A673 (cell line): ENCODE measurements around the gene LRRTM2. TPM values are rescaled to one million over a fixed set of nuclear protein-coding genes. Genes with fewer than 3 reads are reported as not detected.

Experiments
- BruUV-seq: library from RNA; stranded (reverse); fragments of 400-500 nt; replicated peaks from 2 replicates; lab custom pipeline; 2021; lab: Mats Ljungman, UMichigan
- CTCF ChIA-PET: fragments of 300-600 bp; sonication (Branson Sonifier 250); formaldehyde crosslinking; loops from one replicate; lab custom pipeline; 2022; ENCODE audit warnings: antibody characterized with exemption; lab: Charles Lee
- POLR2A ChIA-PET: fragments of 300-600 bp; sonication (Branson Sonifier 250); formaldehyde crosslinking; loops from one replicate; lab custom pipeline; 2022; ENCODE audit warnings: antibody characterized with exemption; ENCODE audit not compliant: low non-redundant PET; lab: Charles Lee
- DNase-seq: peaks from one replicate; pipeline ENCODE4 v3.0.0-alpha.2; 2015; ENCODE audit warnings: low spot score
- H3K27ac ChIP-seq: fragments of 200-600 bp; sonication (generic); 2 replicates; pipeline ENCODE4 v1.5.1; 2016; ENCODE audit warnings: mixed run types, low read depth, mild to moderate bottlenecking, mixed read lengths, antibody characterized with exemption, low read length; ENCODE audit not compliant: poor library complexity, severe bottlenecking
- H3K27me3 ChIP-seq: fragments of 200-600 bp; sonication (generic); replicated peaks from 2 replicates; pipeline ENCODE4 v1.6.1; 2017; ENCODE audit warnings: mixed run types, low read depth, mild to moderate bottlenecking, mixed read lengths, antibody characterized with exemption, low read length; ENCODE audit not compliant: insufficient read depth, poor library complexity
- H3K36me3 ChIP-seq: fragments of 200-600 bp; sonication (generic); 2 replicates; pipeline ENCODE4 v1.6.1; 2016; ENCODE audit warnings: mixed run types, mild to moderate bottlenecking, mixed read lengths, antibody characterized with exemption, low read length; ENCODE audit not compliant: insufficient read depth, poor library complexity, severe bottlenecking
- H3K4me1 ChIP-seq: fragments of 200-600 bp; sonication (generic); 2 replicates; pipeline ENCODE4 v1.6.1; 2017; ENCODE audit warnings: mixed run types, mild to moderate bottlenecking, mixed read lengths, antibody characterized with exemption, low read length; ENCODE audit not compliant: insufficient read depth, poor library complexity, severe bottlenecking
- H3K4me3 ChIP-seq: fragments of 200-600 bp; sonication (generic); 2 replicates; pipeline ENCODE4 v1.5.1; 2016; ENCODE audit warnings: low read depth, mixed run types, mild to moderate bottlenecking, mixed read lengths, low read length; ENCODE audit not compliant: poor library complexity, severe bottlenecking
- H3K9me3 ChIP-seq: fragments of 200-600 bp; sonication (generic); 2 replicates; pipeline ENCODE4 v1.6.1; 2016; ENCODE audit warnings: mixed run types, low read depth, mild to moderate bottlenecking, mixed read lengths, antibody characterized with exemption, low read length; ENCODE audit not compliant: poor library complexity, severe bottlenecking
- CTCF ChIP-seq: fragments of 300-800, 200-600 bp; sonication (generic); conservative IDR thresholded peaks from 2 replicates; pipeline ENCODE4 v1.5.1; 2017; ENCODE audit warnings: low read depth, mild to moderate bottlenecking, antibody characterized with exemption, low read length, moderate library complexity, mixed read lengths
- EZH2 ChIP-seq: fragments of 200-600 bp; sonication (generic); IDR thresholded peaks from 2 replicates; pipeline ENCODE4 v1.6.1; 2017; ENCODE audit warnings: borderline replicate concordance, low read depth, mild to moderate bottlenecking, mixed read lengths, antibody characterized with exemption, low read length; ENCODE audit not compliant: poor library complexity, severe bottlenecking
- intact Hi-C: fragments of 100-400 bp; cut with micrococcal nuclease; formaldehyde crosslinking; loops from one replicate; pipeline ENCODE4 v1.10.0; 2022; ENCODE audit not compliant: unreplicated experiment
- total RNA-seq: library from RNA; stranded (reverse); gene quantifications from 2 replicates; pipeline ENCODE4 v1.2.3, GENCODE V29; 2021

LRRTM2 gene
- total RNA-seq, 1 experiment from 2014 or later: 0.67 TPM

DNA sequence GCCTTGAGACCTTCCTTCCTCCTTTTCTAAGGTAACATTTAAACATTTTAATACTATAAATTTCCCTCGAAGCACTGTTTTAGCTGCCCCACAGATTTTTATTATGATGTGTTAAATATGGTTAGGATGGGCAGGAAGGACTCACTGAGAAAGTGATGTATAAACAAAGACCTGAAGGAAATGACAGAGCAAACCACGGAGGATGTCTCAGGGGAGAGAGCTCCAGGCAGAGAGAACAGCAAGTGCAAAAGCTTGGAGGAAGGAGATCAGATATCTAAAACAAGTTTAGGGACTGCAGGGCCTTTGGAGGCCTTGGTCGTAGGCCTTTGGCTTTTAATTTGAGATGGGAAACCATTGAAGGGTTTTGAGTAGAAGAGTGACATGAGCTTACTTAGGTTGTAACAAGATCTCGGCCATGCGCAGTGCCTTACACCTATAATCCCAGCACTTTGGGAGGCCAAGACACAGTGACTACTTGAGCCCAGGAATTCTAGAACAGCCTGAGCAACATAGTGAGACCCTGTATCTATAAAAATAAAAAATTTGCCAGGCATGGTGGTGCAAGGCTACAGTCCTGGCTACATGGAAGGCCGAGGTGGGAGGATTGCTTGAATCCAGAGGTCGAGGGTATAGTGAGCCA lies 35.5 kb upstream of the LRRTM2 start:
- H3K4me1 ChIP-seq: peaks cover 7% of the 10 kb centered on the region
- BruUV-seq: no TSS peak
- DNase-seq: peak; percentile 28
- TF ChIP-seq CTCF: no peak
- H3K9me3 ChIP-seq: no peaks in the 10 kb centered on the region
- H3K27ac ChIP-seq: no peak overlapping the region
- CTCF ChIA-PET: no interaction called here
- POLR2A ChIA-PET: interaction anchor here (0.6 kb wide), 1 partner anchor 446 kb away, joined by 3 read pairs; no protein-coding TSS in a partner anchor
- no peak overlapping the region for H3K4me3 ChIP-seq
- no peaks in the 10 kb centered on the region for H3K27me3 ChIP-seq
- intact Hi-C loops: no loop called here
- H3K36me3 ChIP-seq: no peaks in the 10 kb centered on the region

- no peak for DNase-seq
- CTCF ChIA-PET: no interaction called here
- Histone ChIP-seq H3K9me3 (no peaks in the 10 kb centered on the region), H3K4me3 (no peak overlapping the region), H3K27ac (no peak overlapping the region), H3K27me3 (no peaks in the 10 kb centered on the region), H3K4me1 (peaks cover 7% of the 10 kb centered on the region), H3K36me3 (no peaks in the 10 kb centered on the region)
- TF ChIP-seq CTCF: no peak
- TF ChIP-seq EZH2: no peak
- BruUV-seq: no TSS peak
- intact Hi-C loops: no loop called here
- POLR2A ChIA-PET: no interaction called here
Measured at GRCh38 chr5:138909734-138910133, 34.6 kb upstream of the LRRTM2 start.

DNA sequence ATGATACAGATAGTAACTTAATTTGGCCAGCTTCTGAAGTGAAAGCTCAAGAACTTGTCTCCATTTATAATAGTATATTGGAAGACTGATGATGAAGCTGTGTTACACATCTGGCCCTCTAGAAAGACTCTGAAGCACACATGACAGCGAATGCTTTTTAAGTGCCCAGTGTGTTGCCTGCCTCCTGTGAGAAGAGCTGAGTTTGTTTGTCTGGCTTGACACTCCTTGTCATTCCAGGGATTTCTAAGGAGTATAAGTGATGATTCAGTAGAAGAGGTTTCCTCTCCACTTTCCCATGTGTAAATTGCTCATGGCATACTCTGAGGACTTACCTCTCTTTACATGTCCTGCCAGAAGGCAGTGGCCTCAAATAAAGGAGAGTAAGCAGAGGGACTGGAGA lies 30.4 kb upstream of the LRRTM2 start:
- H3K27ac ChIP-seq: no peak overlapping the region
- H3K36me3 ChIP-seq: no peaks in the 10 kb centered on the region
- intact Hi-C loops: no loop called here
- DNase-seq: no peak
- no peak overlapping the region for H3K4me3 ChIP-seq
- ChIA-PET POLR2A (no interaction called here), CTCF (no interaction called here)
- no TSS peak for BruUV-seq
- H3K4me1 ChIP-seq: peaks cover 21% of the 10 kb centered on the region
- no peaks in the 10 kb centered on the region for H3K9me3 ChIP-seq
- H3K27me3 ChIP-seq: no peaks in the 10 kb centered on the region
- TF ChIP-seq CTCF: no peak
- no peak for TF ChIP-seq EZH2
